Measurements from ENCODE around the gene PPARGC1A.

GRCh38 chr4:23897564-23898109 is 7.8 kb upstream of the PPARGC1A start:
- TF ChIP-seq, protein P1, sequence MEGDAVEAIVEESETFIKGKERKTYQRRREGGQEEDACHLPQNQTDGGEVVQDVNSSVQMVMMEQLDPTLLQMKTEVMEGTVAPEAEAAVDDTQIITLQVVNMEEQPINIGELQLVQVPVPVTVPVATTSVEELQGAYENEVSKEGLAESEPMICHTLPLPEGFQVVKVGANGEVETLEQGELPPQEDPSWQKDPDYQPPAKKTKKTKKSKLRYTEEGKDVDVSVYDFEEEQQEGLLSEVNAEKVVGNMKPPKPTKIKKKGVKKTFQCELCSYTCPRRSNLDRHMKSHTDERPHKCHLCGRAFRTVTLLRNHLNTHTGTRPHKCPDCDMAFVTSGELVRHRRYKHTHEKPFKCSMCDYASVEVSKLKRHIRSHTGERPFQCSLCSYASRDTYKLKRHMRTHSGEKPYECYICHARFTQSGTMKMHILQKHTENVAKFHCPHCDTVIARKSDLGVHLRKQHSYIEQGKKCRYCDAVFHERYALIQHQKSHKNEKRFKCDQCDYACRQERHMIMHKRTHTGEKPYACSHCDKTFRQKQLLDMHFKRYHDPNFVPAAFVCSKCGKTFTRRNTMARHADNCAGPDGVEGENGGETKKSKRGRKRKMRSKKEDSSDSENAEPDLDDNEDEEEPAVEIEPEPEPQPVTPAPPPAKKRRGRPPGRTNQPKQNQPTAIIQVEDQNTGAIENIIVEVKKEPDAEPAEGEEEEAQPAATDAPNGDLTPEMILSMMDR (IDR thresholded peaks at IDR 0.05), result no peak
- no peak for TF ChIP-seq POLR2AphosphoS5 (IDR thresholded peaks at IDR 0.05)
- TF ChIP-seq POLR2A (IDR thresholded peaks at IDR 0.05), result no peak
